B cell (primary cell): Measurements from ENCODE around the gene DCUN1D4.

Source experiments
- CTCF ChIP-seq: fragments of 200-600 bp; IDR thresholded peaks from one replicate; pipeline ENCODE4 v1.8.0; 2022; ENCODE audit warnings: antibody characterized with exemption, mild to moderate bottlenecking
- EZH2 ChIP-seq: IDR thresholded peaks from 2 replicates; pipeline ENCODE4 v1.6.1; 2012; ENCODE audit warnings: borderline replicate concordance, low read depth, mild to moderate bottlenecking, moderate library complexity, low read length; ENCODE audit not compliant: insufficient read depth, poor library complexity, severe bottlenecking

- TF ChIP-seq EZH2 (no peak), CTCF (no peak)
Measured at GRCh38 chr4:51862781-51863180, 19.8 kb downstream of the DCUN1D4 start.
